Measurements from ENCODE around the gene MAP4. TPM values are rescaled to one million over a fixed set of nuclear protein-coding genes. Genes with fewer than 3 reads are reported as not detected.

MAP4 gene
- total and polyA plus RNA-seq, 2 experiments from 2014 or later = 121 to 235 TPM

DNA sequence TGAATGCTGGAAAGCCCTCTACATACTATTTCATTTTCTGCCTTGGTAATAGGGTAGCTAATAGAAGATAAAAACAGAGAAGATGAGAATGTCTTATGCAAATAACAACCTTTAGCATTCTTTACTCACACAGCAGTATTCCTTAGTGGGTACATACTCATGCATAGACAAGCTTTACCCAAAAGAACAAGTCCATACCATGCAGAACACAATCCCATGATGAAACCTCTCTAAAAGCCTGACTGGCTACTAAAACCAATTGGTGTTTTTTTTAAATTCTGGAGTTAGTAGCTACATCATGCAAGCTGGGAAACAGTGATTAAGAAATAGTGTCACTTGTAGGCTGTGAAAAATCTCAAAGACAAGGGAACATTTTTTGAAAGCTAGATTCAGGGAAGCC lies 108.4 kb downstream of the MAP4 start:
- TF ChIP-seq EZH2 (IDR thresholded peaks at IDR 0.05; ENCODE audit: insufficient read depth, poor library complexity, severe bottlenecking) (no peak), EZH2phosphoT487 (IDR thresholded peaks at IDR 0.05; ENCODE audit: insufficient read depth, low read depth) (no peak)
- Histone ChIP-seq H3K27me3 (replicated peaks; ENCODE audit: insufficient read depth) (no peaks in the 10 kb centered on the region), H3F3A (ENCODE audit: insufficient read depth) (peaks cover 45% of the 10 kb centered on the region), H4K20me1 (ENCODE audit: insufficient read depth) (peaks cover 9% of the 10 kb centered on the region; the same call in 1 of the 2 replicates), H3K79me2 (ENCODE audit: insufficient read depth) (peaks cover 64% of the 10 kb centered on the region), H3K36me3 (ENCODE audit: low read depth) (peaks cover 27% of the 10 kb centered on the region), H3K4me1 (ENCODE audit: insufficient read depth) (peaks cover 24% of the 10 kb centered on the region), H3K9ac (no peak overlapping the region), H3K9me2 (ENCODE audit: insufficient read depth) (no peaks in the 10 kb centered on the region), H2AFZ (no peak overlapping the region), H3K4me2 (ENCODE audit: unreplicated experiment) (no peak overlapping the region), H3K27ac (no peak overlapping the region), H3K9me3 (ENCODE audit: low read depth) (no peaks in the 10 kb centered on the region), H3K4me3 (no peak overlapping the region)
- in situ Hi-C loops (cut with MboI) = no loop called here
- DNase-seq = no peak

DNA sequence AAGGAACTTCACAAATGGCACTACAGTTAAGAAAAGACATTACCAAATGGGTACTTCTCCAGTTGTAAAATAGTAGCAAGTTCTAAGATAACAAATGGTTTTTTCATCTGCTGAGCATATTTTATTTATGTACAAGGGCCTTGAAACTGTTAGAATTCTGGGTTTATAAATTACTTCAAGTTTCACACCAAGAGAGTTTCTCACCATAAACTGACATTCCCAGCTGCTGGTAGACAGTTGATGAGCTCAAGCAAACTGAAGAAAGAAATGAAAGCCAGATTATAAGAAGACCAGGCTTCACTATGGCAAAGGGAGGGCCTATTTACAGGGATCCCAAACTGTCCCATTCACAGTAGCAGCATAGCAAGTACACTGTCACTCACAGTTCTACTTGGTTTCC lies 113.5 kb downstream of the MAP4 start:
- H3K27ac ChIP-seq = no peak overlapping the region
- H3K9me3 ChIP-seq (ENCODE audit: low read depth) = no peaks in the 10 kb centered on the region
- H3K27me3 ChIP-seq (replicated peaks; ENCODE audit: insufficient read depth) = no peaks in the 10 kb centered on the region
- no peak for DNase-seq
- TF ChIP-seq EZH2phosphoT487 (IDR thresholded peaks at IDR 0.05; ENCODE audit: insufficient read depth, low read depth) (no peak), EZH2 (IDR thresholded peaks at IDR 0.05; ENCODE audit: insufficient read depth, poor library complexity, severe bottlenecking) (no peak)
- H3F3A ChIP-seq (ENCODE audit: insufficient read depth) = no peaks in the 10 kb centered on the region
- no peak overlapping the region for H2AFZ ChIP-seq
- no peak overlapping the region for H3K9ac ChIP-seq
- no peaks in the 10 kb centered on the region for H3K4me1 ChIP-seq (ENCODE audit: insufficient read depth)
- no peak overlapping the region for H3K4me3 ChIP-seq
- H3K9me2 ChIP-seq (ENCODE audit: insufficient read depth) = no peaks in the 10 kb centered on the region
- peaks cover 28% of the 10 kb centered on the region; the same call in 1 of the 2 replicates for H3K36me3 ChIP-seq (ENCODE audit: low read depth)
- no peaks in the 10 kb centered on the region for H4K20me1 ChIP-seq (ENCODE audit: insufficient read depth)
- in situ Hi-C loops (cut with MboI) = no loop called here
- peaks cover 75% of the 10 kb centered on the region for H3K79me2 ChIP-seq (ENCODE audit: insufficient read depth)
- no peak overlapping the region for H3K4me2 ChIP-seq (ENCODE audit: unreplicated experiment)

- in situ Hi-C loops (cut with MboI) = no loop called here
- peaks cover 81% of the 10 kb centered on the region for H3K79me2 ChIP-seq (ENCODE audit: insufficient read depth)
- H2AFZ ChIP-seq = no peak overlapping the region
- no peak overlapping the region for H3K9ac ChIP-seq
- TF ChIP-seq EZH2 (IDR thresholded peaks at IDR 0.05; ENCODE audit: insufficient read depth, poor library complexity, severe bottlenecking) (no peak), EZH2phosphoT487 (IDR thresholded peaks at IDR 0.05; ENCODE audit: insufficient read depth, low read depth) (no peak)
- H3K27ac ChIP-seq = no peak overlapping the region
- no peak for DNase-seq
- H3K36me3 ChIP-seq (ENCODE audit: low read depth) = peaks cover 25% of the 10 kb centered on the region; the same call in 1 of the 2 replicates
- H4K20me1 ChIP-seq (ENCODE audit: insufficient read depth) = no peaks in the 10 kb centered on the region
- WGBS, 2 experiments (ENCODE audit: low coverage in 1 of 2, low lambda C conversion rate in 2 of 2, missing lambda C conversion rate in 2 of 2) = 97 to 99% methylated on average over 7 of the region's 7 CpGs
- H3K4me2 ChIP-seq (ENCODE audit: unreplicated experiment) = no peak overlapping the region
- H3K27me3 ChIP-seq (replicated peaks; ENCODE audit: insufficient read depth) = no peaks in the 10 kb centered on the region
- no peaks in the 10 kb centered on the region for H3K4me1 ChIP-seq (ENCODE audit: insufficient read depth)
- H3K9me3 ChIP-seq (ENCODE audit: low read depth) = no peaks in the 10 kb centered on the region
- H3K4me3 ChIP-seq = no peak overlapping the region
- no peaks in the 10 kb centered on the region for H3K9me2 ChIP-seq (ENCODE audit: insufficient read depth)
- no peaks in the 10 kb centered on the region for H3F3A ChIP-seq (ENCODE audit: insufficient read depth)
Measured at GRCh38 chr3:47901280-47901833, 114.9 kb downstream of the MAP4 start.

DNA sequence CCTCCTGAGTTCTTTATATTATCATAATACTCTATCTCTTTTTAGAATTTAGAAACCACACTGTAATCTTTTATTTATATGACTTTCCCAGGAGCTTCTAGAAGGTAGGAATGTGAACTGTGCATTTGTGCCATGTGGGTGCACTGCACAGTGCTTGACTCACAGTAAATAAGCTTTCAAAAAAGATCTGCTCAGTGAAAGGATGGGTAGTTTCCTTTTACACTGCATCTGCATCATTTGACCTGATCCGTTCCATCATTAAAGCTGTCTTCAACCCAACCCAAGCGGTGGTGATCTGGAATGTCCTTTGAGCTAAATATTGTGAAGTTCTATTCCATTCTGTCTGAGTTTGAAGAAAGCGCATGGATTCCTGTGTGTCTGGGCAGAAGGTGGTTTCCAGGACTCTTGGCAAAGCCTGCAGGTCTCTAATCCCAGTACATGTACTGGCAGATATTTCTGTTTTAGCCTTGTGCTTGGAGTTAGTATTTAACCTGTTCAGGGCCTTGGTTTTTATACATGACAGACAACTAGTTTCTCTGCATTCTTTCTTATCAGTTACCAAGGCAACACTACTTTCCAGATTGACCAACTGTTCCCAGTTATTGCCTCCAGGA lies 116.6 kb downstream of the MAP4 start:
- H3K4me2 ChIP-seq (ENCODE audit: unreplicated experiment) = no peak overlapping the region
- peaks cover 25% of the 10 kb centered on the region; the same call in 1 of the 2 replicates for H3K36me3 ChIP-seq (ENCODE audit: low read depth)
- H3K4me3 ChIP-seq = no peak overlapping the region
- H3K9me2 ChIP-seq (ENCODE audit: insufficient read depth) = no peaks in the 10 kb centered on the region
- H3F3A ChIP-seq (ENCODE audit: insufficient read depth) = no peaks in the 10 kb centered on the region
- H3K27ac ChIP-seq = no peak overlapping the region
- H3K9ac ChIP-seq = no peak overlapping the region
- in situ Hi-C loops (cut with MboI) = no loop called here
- H2AFZ ChIP-seq = no peak overlapping the region
- peaks cover 79% of the 10 kb centered on the region for H3K79me2 ChIP-seq (ENCODE audit: insufficient read depth)
- TF ChIP-seq EZH2phosphoT487 (IDR thresholded peaks at IDR 0.05; ENCODE audit: insufficient read depth, low read depth) (no peak), EZH2 (IDR thresholded peaks at IDR 0.05; ENCODE audit: insufficient read depth, poor library complexity, severe bottlenecking) (no peak)
- H3K27me3 ChIP-seq (replicated peaks; ENCODE audit: insufficient read depth) = no peaks in the 10 kb centered on the region
- DNase-seq = no peak
- H3K4me1 ChIP-seq (ENCODE audit: insufficient read depth) = no peaks in the 10 kb centered on the region
- 76 to 81% methylated on average over 3 of the region's 3 CpGs for whole genome bisulfite sequencing, 2 experiments (ENCODE audit: low coverage in 1 of 2, low lambda C conversion rate in 2 of 2, missing lambda C conversion rate in 2 of 2)
- H4K20me1 ChIP-seq (ENCODE audit: insufficient read depth) = no peaks in the 10 kb centered on the region
- no peaks in the 10 kb centered on the region for H3K9me3 ChIP-seq (ENCODE audit: low read depth)

All from GM23248 (cell line).